ENCODE results near the gene TSSK2.
"Not testable (repeated sequence)": the region's sequence is repeated elsewhere in the genome, so short reads cannot be mapped to it uniquely, and the experiment has no call there.

The TSSK2 gene

DNA sequence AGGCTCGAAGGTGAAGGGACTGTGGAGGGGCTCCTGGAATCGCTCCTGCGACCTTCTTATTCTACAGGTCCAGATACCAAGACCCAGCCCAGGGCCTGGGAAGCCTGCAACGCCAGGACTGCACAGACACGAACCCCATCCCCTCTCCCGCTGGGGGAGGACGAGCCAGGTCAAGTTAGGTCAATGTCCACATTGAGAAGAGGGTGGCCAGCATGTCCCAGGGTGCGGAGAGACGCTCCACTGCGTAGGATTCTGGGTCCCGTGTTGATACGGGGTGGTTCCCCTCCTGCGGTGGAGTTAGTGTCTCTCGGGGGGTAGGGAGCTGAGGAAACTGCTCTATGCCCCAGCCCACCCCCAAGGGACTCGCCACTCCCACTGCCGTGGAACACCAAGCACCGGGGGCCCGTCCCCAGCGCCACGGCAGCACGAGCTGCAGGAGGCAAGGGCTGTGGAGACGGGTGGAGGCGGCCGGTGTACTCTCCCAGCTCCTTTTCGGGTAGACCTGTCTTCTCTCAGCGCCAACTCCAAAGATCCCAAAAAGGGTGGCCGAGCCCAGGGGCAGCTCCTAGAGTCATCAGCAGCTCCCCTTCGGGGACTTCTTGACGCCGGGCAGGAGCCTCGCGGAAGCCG is 17.4 kb downstream of the TSSK2 start:
- no peak overlapping the region for H3K9ac ChIP-seq (ENCODE audit: low read length in 5 of 5)
- H3K9me3 ChIP-seq (ENCODE audit: control insufficient read depth in 5 of 5, low read length in 5 of 5) = peaks cover 0 to 5% (median 4%) of the 10 kb centered on the region in 5 donors
- H3K4me1 ChIP-seq (ENCODE audit: control insufficient read depth in 5 of 5, insufficient read depth in 5 of 5, low read length in 5 of 5) = peaks cover 5 to 18% (median 15%) of the 10 kb centered on the region in 5 donors
- peaks cover 31 to 53% (median 45%) of the 10 kb centered on the region in 5 donors for H3K27me3 ChIP-seq (ENCODE audit: control insufficient read depth in 5 of 5, insufficient read depth in 4 of 5, low read length in 5 of 5)
- no peaks in the 10 kb centered on the region for H3K36me3 ChIP-seq (ENCODE audit: control insufficient read depth in 5 of 5, insufficient read depth in 5 of 5, low read length in 5 of 5)
- no peak overlapping the region for H3K27ac ChIP-seq (ENCODE audit: low read depth, low read length)
- H3K4me3 ChIP-seq (ENCODE audit: low read depth in 1 of 5, low read length in 5 of 5) = no peak overlapping the region

- peak overlapping the region in 2 of 5 donors; percentile 8 to 29 for H3K4me3 ChIP-seq (ENCODE audit: low read depth in 1 of 5, low read length in 5 of 5)
- H3K27ac ChIP-seq (ENCODE audit: low read depth, low read length) = no peak overlapping the region
- no peaks in the 10 kb centered on the region for H3K36me3 ChIP-seq (ENCODE audit: control insufficient read depth in 5 of 5, insufficient read depth in 5 of 5, low read length in 5 of 5)
- H3K9ac ChIP-seq (ENCODE audit: low read length in 5 of 5) = no peak overlapping the region
- H3K9me3 ChIP-seq (ENCODE audit: control insufficient read depth in 5 of 5, low read length in 5 of 5) = peaks cover 0 to 5% (median 4%) of the 10 kb centered on the region in 5 donors
- peaks cover 0 to 10% (median 7%) of the 10 kb centered on the region in 5 donors for H3K4me1 ChIP-seq (ENCODE audit: control insufficient read depth in 5 of 5, insufficient read depth in 5 of 5, low read length in 5 of 5)
- peaks cover 31 to 53% (median 45%) of the 10 kb centered on the region in 5 donors for H3K27me3 ChIP-seq (ENCODE audit: control insufficient read depth in 5 of 5, insufficient read depth in 4 of 5, low read length in 5 of 5)
Observed at GRCh38 chr22:19149047-19149883, 18.2 kb downstream of the TSSK2 start.

DNA sequence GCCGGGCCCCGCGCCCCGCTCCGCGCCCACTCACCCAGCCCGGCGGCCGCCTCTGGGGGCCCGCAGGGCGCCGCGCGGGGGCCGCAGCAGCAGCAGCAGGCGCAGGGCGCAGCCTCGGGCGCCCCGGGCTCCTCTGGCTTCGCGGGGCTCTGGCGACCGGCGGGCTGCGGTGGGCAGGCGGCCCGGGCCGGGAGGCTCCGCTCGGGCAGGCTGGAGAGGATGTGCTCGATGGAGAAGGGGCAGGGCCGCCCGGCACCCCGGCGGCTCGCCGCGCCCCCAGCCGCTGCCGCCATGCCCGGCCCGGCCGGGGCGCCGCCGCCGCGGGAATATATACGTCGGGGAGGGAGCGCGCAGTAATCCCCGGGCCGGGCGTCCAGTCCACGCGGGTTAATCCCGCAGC is 18.9 kb downstream of the TSSK2 start, which contains the start of gene GSC2:
Gene GSC2, minus strand, starts transcription at position 302 of the 400 bp plus-strand sequence. Its CDS starts 9 bp downstream, at position 293.
- Histone ChIP-seq H3K9me3 (ENCODE audit: control insufficient read depth in 5 of 5, low read length in 5 of 5) (peaks cover 0 to 5% (median 4%) of the 10 kb centered on the region in 5 donors), H3K27ac (ENCODE audit: low read depth, low read length) (no peak within 1 kb of the TSS), H3K27me3 (ENCODE audit: control insufficient read depth in 5 of 5, insufficient read depth in 4 of 5, low read length in 5 of 5) (peaks cover 31 to 55% (median 45%) of the 10 kb centered on the region in 5 donors), H3K4me1 (ENCODE audit: control insufficient read depth in 5 of 5, insufficient read depth in 5 of 5, low read length in 5 of 5) (peaks cover 0 to 9% (median 6%) of the 10 kb centered on the region in 5 donors), H3K4me3 (ENCODE audit: low read depth in 1 of 5, low read length in 5 of 5) (peak within 1 kb of the TSS in 2 of 5 donors; percentile 8 to 29), H3K36me3 (ENCODE audit: control insufficient read depth in 5 of 5, insufficient read depth in 5 of 5, low read length in 5 of 5) (no peaks in the 10 kb centered on the region), H3K9ac (ENCODE audit: low read length in 5 of 5) (no peak within 1 kb of the TSS)

GRCh38 chr22:19150482-19151328 is 19.6 kb downstream of the TSSK2 start:
- peaks cover 0 to 9% (median 6%) of the 10 kb centered on the region in 5 donors for H3K4me1 ChIP-seq (ENCODE audit: control insufficient read depth in 5 of 5, insufficient read depth in 5 of 5, low read length in 5 of 5)
- peaks cover 31 to 59% (median 45%) of the 10 kb centered on the region in 5 donors for H3K27me3 ChIP-seq (ENCODE audit: control insufficient read depth in 5 of 5, insufficient read depth in 4 of 5, low read length in 5 of 5)

GRCh38 chr22:19151329-19152191 is 20.5 kb downstream of the TSSK2 start:
- no peaks in the 10 kb centered on the region for H3K36me3 ChIP-seq (ENCODE audit: control insufficient read depth in 5 of 5, insufficient read depth in 5 of 5, low read length in 5 of 5)
- H3K27me3 ChIP-seq (ENCODE audit: control insufficient read depth in 5 of 5, insufficient read depth in 4 of 5, low read length in 5 of 5) = peaks cover 31 to 59% (median 45%) of the 10 kb centered on the region in 5 donors
- peaks cover 0 to 5% (median 4%) of the 10 kb centered on the region in 5 donors for H3K9me3 ChIP-seq (ENCODE audit: control insufficient read depth in 5 of 5, low read length in 5 of 5)
- no peak overlapping the region for H3K4me3 ChIP-seq (ENCODE audit: low read depth in 1 of 5, low read length in 5 of 5)
- H3K27ac ChIP-seq (ENCODE audit: low read depth, low read length) = no peak overlapping the region
- H3K9ac ChIP-seq (ENCODE audit: low read length in 5 of 5) = no peak overlapping the region
- H3K4me1 ChIP-seq (ENCODE audit: control insufficient read depth in 5 of 5, insufficient read depth in 5 of 5, low read length in 5 of 5) = peaks cover 0 to 9% (median 6%) of the 10 kb centered on the region in 5 donors

More at GRCh38 chr22:19150482-19151328, 19.6 kb downstream of the TSSK2 start:
- H3K27ac ChIP-seq (ENCODE audit: low read depth, low read length) = no peak overlapping the region
- H3K9me3 ChIP-seq (ENCODE audit: control insufficient read depth in 5 of 5, low read length in 5 of 5) = peaks cover 0 to 5% (median 4%) of the 10 kb centered on the region in 5 donors
- H3K4me3 ChIP-seq (ENCODE audit: low read depth in 1 of 5, low read length in 5 of 5) = no peak overlapping the region
- no peaks in the 10 kb centered on the region for H3K36me3 ChIP-seq (ENCODE audit: control insufficient read depth in 5 of 5, insufficient read depth in 5 of 5, low read length in 5 of 5)
- H3K9ac ChIP-seq (ENCODE audit: low read length in 5 of 5) = no peak overlapping the region

- Histone ChIP-seq H3K27ac (ENCODE audit: low read depth, low read length) (no peak overlapping the region), H3K36me3 (ENCODE audit: control insufficient read depth in 5 of 5, insufficient read depth in 5 of 5, low read length in 5 of 5) (no peaks in the 10 kb centered on the region), H3K4me3 (ENCODE audit: low read depth in 1 of 5, low read length in 5 of 5) (no peak overlapping the region), H3K27me3 (ENCODE audit: control insufficient read depth in 5 of 5, insufficient read depth in 4 of 5, low read length in 5 of 5) (peaks cover 26 to 49% (median 39%) of the 10 kb centered on the region in 5 donors), H3K9ac (ENCODE audit: low read length in 5 of 5) (no peak overlapping the region), H3K9me3 (ENCODE audit: control insufficient read depth in 5 of 5, low read length in 5 of 5) (peaks cover 0 to 5% (median 4%) of the 10 kb centered on the region in 5 donors), H3K4me1 (ENCODE audit: control insufficient read depth in 5 of 5, insufficient read depth in 5 of 5, low read length in 5 of 5) (peaks cover 0 to 9% (median 6%) of the 10 kb centered on the region in 5 donors)
Observed at GRCh38 chr22:19152942-19153883, 22.1 kb downstream of the TSSK2 start.

DNA sequence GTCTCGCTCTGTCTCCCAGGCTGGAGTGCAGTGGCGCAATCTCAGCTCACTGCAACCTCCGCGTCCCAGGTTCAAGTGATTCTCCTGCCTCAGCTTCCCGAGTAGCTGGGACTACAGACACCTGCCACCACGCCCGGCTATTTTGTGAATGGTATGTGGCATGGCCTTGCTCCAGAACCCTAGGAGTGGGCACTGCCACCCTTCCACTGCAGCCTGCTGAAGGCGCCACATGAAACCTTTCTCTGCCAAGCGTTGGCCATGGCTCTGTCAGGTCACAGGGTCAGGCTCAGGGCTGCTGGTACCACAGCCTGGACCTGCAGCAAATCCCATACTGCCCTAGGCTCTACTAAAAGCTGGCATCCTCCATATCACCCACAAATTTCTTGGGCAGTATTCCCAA is 25.0 kb downstream of the TSSK2 start:
- not testable (repeated sequence) for H3K9me3 ChIP-seq (ENCODE audit: control insufficient read depth in 5 of 5, low read length in 5 of 5); H3K27ac ChIP-seq (ENCODE audit: low read depth, low read length); H3K36me3 ChIP-seq (ENCODE audit: control insufficient read depth in 5 of 5, insufficient read depth in 5 of 5, low read length in 5 of 5); H3K9ac ChIP-seq (ENCODE audit: low read length in 5 of 5); H3K4me1 ChIP-seq (ENCODE audit: control insufficient read depth in 5 of 5, insufficient read depth in 5 of 5, low read length in 5 of 5); H3K4me3 ChIP-seq (ENCODE audit: low read depth in 1 of 5, low read length in 5 of 5)
- H3K27me3 ChIP-seq (ENCODE audit: control insufficient read depth in 5 of 5, insufficient read depth in 4 of 5, low read length in 5 of 5) = peaks cover 8 to 26% (median 20%) of the 10 kb centered on the region in 5 donors

GRCh38 chr22:19158649-19159048 is 27.5 kb downstream of the TSSK2 start:
- H3K4me3 ChIP-seq (ENCODE audit: low read depth in 1 of 5, low read length in 5 of 5); H3K27ac ChIP-seq (ENCODE audit: low read depth, low read length); H3K9me3 ChIP-seq (ENCODE audit: control insufficient read depth in 5 of 5, low read length in 5 of 5); H3K27me3 ChIP-seq (ENCODE audit: control insufficient read depth in 5 of 5, insufficient read depth in 4 of 5, low read length in 5 of 5); H3K36me3 ChIP-seq (ENCODE audit: control insufficient read depth in 5 of 5, insufficient read depth in 5 of 5, low read length in 5 of 5); H3K4me1 ChIP-seq (ENCODE audit: control insufficient read depth in 5 of 5, insufficient read depth in 5 of 5, low read length in 5 of 5); H3K9ac ChIP-seq (ENCODE audit: low read length in 5 of 5): not testable (repeated sequence)
